ENCODE results near the gene SYNDIG1L. TPM values are rescaled to one million over a fixed set of nuclear protein-coding genes. Genes with fewer than 3 reads are reported as not detected.

Gene SYNDIG1L
- total RNA-seq, 1 experiment from 2014 or later = 1.4 TPM

GRCh38 chr14:74356892-74357575 is 69.0 kb downstream of the SYNDIG1L start:
- peaks cover 56% of the 10 kb centered on the region for H3K4me1 Mint-ChIP-seq
- H3K36me3 Mint-ChIP-seq = peaks cover 49% of the 10 kb centered on the region
- ChIA-PET POLR2A (interaction anchor here (0.9 to 1.5 kb wide), 2 partner anchors 9 to 31 kb away, joined by 4 to 7 read pairs; partner anchors contain the start of gene VRTN), CTCF (interaction anchor here (1.0 to 1.1 kb wide), 2 partner anchors 9 to 122 kb away, joined by 3 to 5 read pairs; partner anchors contain the start of gene VRTN)
- H3K27me3 Mint-ChIP-seq (ENCODE audit: low read depth) = no peaks in the 10 kb centered on the region
- no peaks in the 10 kb centered on the region for H3K9me3 Mint-ChIP-seq
- ATAC-seq = no peak
- no peak for DNase-seq (ENCODE audit: low spot score)
- H3K4me3 Mint-ChIP-seq = no peak overlapping the region
- peak overlapping the region; percentile 84 for H3K27ac Mint-ChIP-seq
- no peak for TF ChIP-seq NR2C2 (CRISPR knock-in tag; IDR thresholded peaks at IDR 0.05)
- no peak for TF ChIP-seq FOXK1 (CRISPR knock-in tag; IDR thresholded peaks at IDR 0.05)
- no peak for TF ChIP-seq IRF2 (CRISPR knock-in tag; IDR thresholded peaks at IDR 0.05; ENCODE audit: borderline replicate concordance, low read depth)
- no peak for TF ChIP-seq SOX15 (CRISPR knock-in tag; IDR thresholded peaks at IDR 0.05)
- TF ChIP-seq, protein P1, sequence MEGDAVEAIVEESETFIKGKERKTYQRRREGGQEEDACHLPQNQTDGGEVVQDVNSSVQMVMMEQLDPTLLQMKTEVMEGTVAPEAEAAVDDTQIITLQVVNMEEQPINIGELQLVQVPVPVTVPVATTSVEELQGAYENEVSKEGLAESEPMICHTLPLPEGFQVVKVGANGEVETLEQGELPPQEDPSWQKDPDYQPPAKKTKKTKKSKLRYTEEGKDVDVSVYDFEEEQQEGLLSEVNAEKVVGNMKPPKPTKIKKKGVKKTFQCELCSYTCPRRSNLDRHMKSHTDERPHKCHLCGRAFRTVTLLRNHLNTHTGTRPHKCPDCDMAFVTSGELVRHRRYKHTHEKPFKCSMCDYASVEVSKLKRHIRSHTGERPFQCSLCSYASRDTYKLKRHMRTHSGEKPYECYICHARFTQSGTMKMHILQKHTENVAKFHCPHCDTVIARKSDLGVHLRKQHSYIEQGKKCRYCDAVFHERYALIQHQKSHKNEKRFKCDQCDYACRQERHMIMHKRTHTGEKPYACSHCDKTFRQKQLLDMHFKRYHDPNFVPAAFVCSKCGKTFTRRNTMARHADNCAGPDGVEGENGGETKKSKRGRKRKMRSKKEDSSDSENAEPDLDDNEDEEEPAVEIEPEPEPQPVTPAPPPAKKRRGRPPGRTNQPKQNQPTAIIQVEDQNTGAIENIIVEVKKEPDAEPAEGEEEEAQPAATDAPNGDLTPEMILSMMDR (IDR thresholded peaks at IDR 0.05) = no peak

Other genes with a start within 250 kb of the SYNDIG1L start
- 0.11 to 0.16 TPM in 2 of 3 replicates, not detected in the other for gene VSX2, start 186.8 kb downstream of the SYNDIG1L start, total RNA-seq (2021)
- gene ABCD4, start 123.3 kb downstream of the SYNDIG1L start, total RNA-seq (2021) = 84.7 to 91.2 TPM (median 90.2 TPM) in 3 replicates
- 106 to 130 TPM (median 128 TPM) in 3 replicates for gene VRTN, start 77.7 kb downstream of the SYNDIG1L start, total RNA-seq (2021)
- 139 to 155 TPM (median 150 TPM) in 3 replicates for gene NPC2, start 67.1 kb upstream of the SYNDIG1L start, total RNA-seq (2021)
- gene ISCA2, start 67.6 kb upstream of the SYNDIG1L start, total RNA-seq (2021) = 49.1 to 50.6 TPM (median 50.1 TPM) in 3 replicates
- gene LTBP2, start 186.0 kb upstream of the SYNDIG1L start, total RNA-seq (2021) = 1.2 TPM in 3 replicates